GM12801 (cell line): ENCODE measurements around the gene ASPSCR1.

Experiments used
- CTCF ChIP-seq: IDR thresholded peaks from one replicate; pipeline ENCODE4 v1.5.1; 2011; ENCODE audit warnings: control low read depth; ENCODE audit not compliant: insufficient read length; ENCODE audit errors: extremely low read depth

Gene ASPSCR1

GRCh38 chr17:82059272-82060000 lies 82.0 kb downstream of the ASPSCR1 start:
- no peak for TF ChIP-seq CTCF

GRCh38 chr17:82060001-82060380 lies 82.6 kb downstream of the ASPSCR1 start:
- no peak for TF ChIP-seq CTCF

- no peak for TF ChIP-seq CTCF
These were observed 83.2 kb downstream of the ASPSCR1 start for GRCh38 chr17:82060614-82061013.

- TF ChIP-seq CTCF = no peak
These were observed 83.9 kb downstream of the ASPSCR1 start for GRCh38 chr17:82061047-82061925.

GRCh38 chr17:82062076-82062983 lies 84.9 kb downstream of the ASPSCR1 start:
- no peak for TF ChIP-seq CTCF

- TF ChIP-seq CTCF = no peak
These were observed 85.5 kb downstream of the ASPSCR1 start for GRCh38 chr17:82062984-82063368.
